ENCODE results near the gene NOM1.

The NOM1 gene

DNA sequence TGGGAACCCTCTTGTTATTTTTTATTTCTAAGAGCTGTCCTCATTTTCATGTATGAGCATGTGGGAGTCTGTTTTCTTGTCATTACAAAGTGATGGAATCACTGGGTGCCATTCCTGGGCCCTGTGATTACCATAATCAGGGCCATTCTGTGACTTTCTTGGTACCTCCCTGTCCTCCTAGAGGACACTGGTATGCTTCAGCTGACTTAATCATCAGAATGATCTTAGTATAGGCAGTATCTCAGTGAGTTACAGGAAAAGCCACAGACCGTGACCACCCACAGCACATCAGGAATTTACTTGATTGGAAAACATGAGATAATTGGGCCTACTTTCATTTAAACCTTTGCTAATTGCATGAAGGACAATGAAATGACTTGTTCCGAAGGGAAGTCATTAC lies 7.2 kb downstream of the NOM1 start:
- Mint-ChIP-seq H3K36me3 (peaks cover 68% of the 10 kb centered on the region), H3K9me3 (no peaks in the 10 kb centered on the region), H3K4me1 (peaks cover 25% of the 10 kb centered on the region), H3K4me3 (no peak overlapping the region), H3K27ac (no peak overlapping the region), H3K27me3 (no peaks in the 10 kb centered on the region)
- ATAC-seq = no peak

GRCh38 chr7:156962145-156962544 lies 12.6 kb downstream of the NOM1 start:
- no peak for ATAC-seq
- Mint-ChIP-seq H3K4me1 (peaks cover 12% of the 10 kb centered on the region), H3K36me3 (peaks cover 86% of the 10 kb centered on the region), H3K9me3 (no peaks in the 10 kb centered on the region), H3K4me3 (no peak overlapping the region), H3K27me3 (no peaks in the 10 kb centered on the region), H3K27ac (no peak overlapping the region)

- no peaks in the 10 kb centered on the region for H3K9me3 Mint-ChIP-seq
- ATAC-seq = no peak
- H3K27me3 Mint-ChIP-seq = no peaks in the 10 kb centered on the region
These were observed 13.4 kb downstream of the NOM1 start for GRCh38 chr7:156962897-156963296.

GRCh38 chr7:156963472-156963871 lies 14.0 kb downstream of the NOM1 start:
- Mint-ChIP-seq H3K4me1 (peaks cover 12% of the 10 kb centered on the region), H3K36me3 (peaks cover 93% of the 10 kb centered on the region), H3K9me3 (no peaks in the 10 kb centered on the region), H3K27me3 (no peaks in the 10 kb centered on the region), H3K27ac (no peak overlapping the region), H3K4me3 (no peak overlapping the region)
- no peak for ATAC-seq

More at GRCh38 chr7:156962897-156963296, 13.4 kb downstream of the NOM1 start:
- peaks cover 93% of the 10 kb centered on the region for H3K36me3 Mint-ChIP-seq
- H3K4me3 Mint-ChIP-seq = no peak overlapping the region
- no peak overlapping the region for H3K27ac Mint-ChIP-seq
- H3K4me1 Mint-ChIP-seq = peaks cover 12% of the 10 kb centered on the region

- H3K27ac Mint-ChIP-seq = no peak overlapping the region
- peaks cover 12% of the 10 kb centered on the region for H3K4me1 Mint-ChIP-seq
- no peaks in the 10 kb centered on the region for H3K27me3 Mint-ChIP-seq
- H3K9me3 Mint-ChIP-seq = no peaks in the 10 kb centered on the region
- H3K4me3 Mint-ChIP-seq = no peak overlapping the region
- H3K36me3 Mint-ChIP-seq = peaks cover 97% of the 10 kb centered on the region
- ATAC-seq = no peak
These were observed 15.5 kb downstream of the NOM1 start for GRCh38 chr7:156964971-156965370.

DNA sequence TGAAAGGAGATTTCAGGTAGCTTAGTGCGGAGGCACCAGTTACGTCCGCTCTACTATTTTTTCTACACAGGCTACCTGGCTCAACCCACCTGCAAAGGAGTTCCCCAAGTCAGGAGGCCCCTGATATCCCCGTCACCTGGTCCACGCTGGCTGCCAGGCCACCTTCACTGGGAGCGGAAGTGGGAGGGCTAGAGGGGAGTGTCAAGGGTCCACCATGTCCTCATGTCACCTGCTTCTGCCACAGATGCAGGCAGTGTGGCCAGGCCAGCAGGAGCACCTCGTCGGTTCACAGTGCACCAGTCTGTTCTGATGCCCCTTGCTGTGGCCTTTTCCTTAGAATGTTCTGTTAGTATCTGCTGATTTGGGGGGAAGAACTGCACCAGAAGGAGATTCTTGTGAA lies 16.9 kb downstream of the NOM1 start:
- H3K4me3 Mint-ChIP-seq = no peak overlapping the region
- no peaks in the 10 kb centered on the region for H3K27me3 Mint-ChIP-seq
- H3K36me3 Mint-ChIP-seq = peaks cover 87% of the 10 kb centered on the region
- H3K9me3 Mint-ChIP-seq = no peaks in the 10 kb centered on the region
- peaks cover under 1% of the 10 kb centered on the region for H3K4me1 Mint-ChIP-seq
- no peak overlapping the region for H3K27ac Mint-ChIP-seq
- no peak for ATAC-seq

GRCh38 chr7:156968183-156968582 lies 18.7 kb downstream of the NOM1 start:
- no peaks in the 10 kb centered on the region for H3K27me3 Mint-ChIP-seq
- H3K36me3 Mint-ChIP-seq = peaks cover 74% of the 10 kb centered on the region
- no peak overlapping the region for H3K4me3 Mint-ChIP-seq
- H3K27ac Mint-ChIP-seq = no peak overlapping the region
- no peaks in the 10 kb centered on the region for H3K9me3 Mint-ChIP-seq
- H3K4me1 Mint-ChIP-seq = no peaks in the 10 kb centered on the region
- ATAC-seq = no peak

GRCh38 chr7:156969972-156970420 lies 20.5 kb downstream of the NOM1 start:
- Mint-ChIP-seq H3K4me3 (no peak overlapping the region), H3K4me1 (no peaks in the 10 kb centered on the region), H3K27me3 (no peaks in the 10 kb centered on the region), H3K36me3 (peaks cover 63% of the 10 kb centered on the region), H3K27ac (no peak overlapping the region), H3K9me3 (no peaks in the 10 kb centered on the region)
- ATAC-seq = no peak

GRCh38 chr7:156975620-156976019 lies 26.1 kb downstream of the NOM1 start:
- H3K4me1 Mint-ChIP-seq = no peaks in the 10 kb centered on the region
- H3K4me3 Mint-ChIP-seq = no peak overlapping the region
- no peak overlapping the region for H3K27ac Mint-ChIP-seq
- H3K36me3 Mint-ChIP-seq = peaks cover 52% of the 10 kb centered on the region
- ATAC-seq = no peak
- peaks cover 7% of the 10 kb centered on the region for H3K9me3 Mint-ChIP-seq
- H3K27me3 Mint-ChIP-seq = no peaks in the 10 kb centered on the region

GRCh38 chr7:156979007-156979606 lies 29.6 kb downstream of the NOM1 start:
- Mint-ChIP-seq H3K36me3 (peaks cover 43% of the 10 kb centered on the region), H3K27ac (no peak overlapping the region), H3K9me3 (peaks cover 7% of the 10 kb centered on the region), H3K4me1 (no peaks in the 10 kb centered on the region), H3K27me3 (no peaks in the 10 kb centered on the region), H3K4me3 (no peak overlapping the region)
- no peak for ATAC-seq

DNA sequence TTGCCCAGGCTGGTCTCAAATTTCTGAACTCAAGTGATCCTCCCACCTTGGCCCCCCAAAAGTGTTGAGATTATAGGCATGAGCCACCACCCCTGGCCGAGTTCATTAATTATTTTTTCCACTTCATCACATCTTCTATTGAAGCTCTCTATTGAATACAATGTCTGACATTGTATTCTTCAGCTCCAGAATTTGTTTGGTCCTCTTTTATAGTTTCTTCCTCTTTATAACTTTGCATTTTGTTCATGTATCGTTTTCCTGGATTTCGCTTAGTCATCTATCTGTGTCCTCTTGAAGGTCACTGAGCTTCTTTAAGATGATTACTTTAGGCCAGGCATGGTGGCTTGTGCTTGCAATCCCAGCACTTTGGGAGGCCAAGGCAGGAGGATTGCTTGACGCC lies 30.2 kb downstream of the NOM1 start:
- Mint-ChIP-seq H3K27me3 (no peaks in the 10 kb centered on the region), H3K9me3 (peaks cover 7% of the 10 kb centered on the region), H3K4me1 (no peaks in the 10 kb centered on the region), H3K36me3 (peaks cover 41% of the 10 kb centered on the region), H3K27ac (no peak overlapping the region), H3K4me3 (no peak overlapping the region)
- ATAC-seq = no peak

GRCh38 chr7:156984174-156984891 lies 34.8 kb downstream of the NOM1 start:
- ATAC-seq = no peak
- H3K36me3 Mint-ChIP-seq = peaks cover 7% of the 10 kb centered on the region
- peaks cover 5% of the 10 kb centered on the region for H3K9me3 Mint-ChIP-seq
- no peaks in the 10 kb centered on the region for H3K4me1 Mint-ChIP-seq
- H3K27ac Mint-ChIP-seq = no peak overlapping the region
- no peak overlapping the region for H3K4me3 Mint-ChIP-seq
- H3K27me3 Mint-ChIP-seq = no peaks in the 10 kb centered on the region

DNA sequence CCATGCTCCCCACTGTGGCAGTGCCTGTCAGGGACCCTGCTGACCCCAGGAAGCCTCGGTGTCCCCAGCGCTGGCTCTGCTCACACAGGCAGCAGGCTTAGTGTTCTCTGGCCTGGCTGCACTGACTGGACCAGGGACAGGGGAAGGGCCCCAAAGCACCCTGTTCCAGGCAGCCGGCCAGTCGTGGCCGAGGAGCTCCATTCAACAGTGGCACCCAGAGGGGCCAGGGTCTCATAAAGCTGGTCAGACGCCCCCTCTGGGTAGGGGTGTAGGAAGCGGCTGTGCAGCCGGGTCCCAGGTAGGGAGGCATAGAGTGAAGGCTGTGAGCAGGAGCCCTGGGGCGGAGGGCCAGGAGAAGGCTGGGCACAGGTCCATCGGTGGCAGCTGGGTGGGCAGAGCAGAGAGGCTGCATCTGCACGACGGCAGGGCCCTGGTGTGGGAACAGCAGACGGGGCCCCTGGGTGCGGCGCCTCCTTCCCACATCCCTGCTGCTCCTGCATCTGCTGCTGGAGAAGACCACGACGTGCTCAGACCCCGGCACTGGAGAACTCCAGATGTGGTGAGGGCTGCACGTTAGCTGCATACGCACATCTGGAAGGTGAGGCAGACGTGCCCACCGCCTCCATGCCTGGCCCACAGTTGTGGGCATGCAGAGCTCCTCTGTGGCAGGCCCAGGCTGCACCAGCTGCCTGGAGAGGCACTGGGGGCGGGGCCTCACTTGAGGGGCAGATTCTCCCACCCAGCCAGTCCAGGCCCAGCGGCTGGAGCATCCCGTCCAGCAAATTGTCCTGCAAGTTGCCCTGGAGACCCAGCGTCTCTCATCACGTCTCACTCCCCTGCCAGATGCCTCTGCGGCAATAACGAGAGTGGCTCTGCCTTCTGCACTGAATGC lies 35.8 kb downstream of the NOM1 start:
- Mint-ChIP-seq H3K4me3 (no peak overlapping the region), H3K27ac (no peak overlapping the region), H3K4me1 (no peaks in the 10 kb centered on the region), H3K36me3 (no peaks in the 10 kb centered on the region), H3K9me3 (no peaks in the 10 kb centered on the region), H3K27me3 (peaks cover 8% of the 10 kb centered on the region)
- peak; percentile 20 for ATAC-seq

DNA sequence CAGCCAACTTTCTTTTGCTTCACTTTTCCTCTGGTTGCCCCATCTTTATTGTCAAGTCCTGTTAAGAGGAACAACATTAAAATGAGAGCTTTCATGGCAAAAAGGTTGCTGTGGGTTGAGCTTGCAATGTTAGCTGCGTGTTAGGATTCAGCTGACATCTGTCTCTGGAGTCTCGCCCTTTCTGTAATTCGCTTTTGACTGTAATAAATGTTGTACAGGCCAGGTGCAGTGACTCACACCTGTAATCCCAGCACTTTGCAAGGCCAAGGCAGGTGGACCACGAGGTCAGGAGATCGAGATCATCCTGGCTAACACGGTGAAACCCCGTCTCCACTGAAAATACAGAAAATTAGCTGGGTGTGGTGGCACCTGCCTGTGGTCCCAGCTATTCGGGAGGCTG lies 36.9 kb downstream of the NOM1 start:
- H3K36me3 Mint-ChIP-seq = no peaks in the 10 kb centered on the region
- peaks cover 13% of the 10 kb centered on the region for H3K27me3 Mint-ChIP-seq
- no peak for ATAC-seq
- no peak overlapping the region for H3K4me3 Mint-ChIP-seq
- no peaks in the 10 kb centered on the region for H3K4me1 Mint-ChIP-seq
- H3K27ac Mint-ChIP-seq = no peak overlapping the region
- no peaks in the 10 kb centered on the region for H3K9me3 Mint-ChIP-seq

DNA sequence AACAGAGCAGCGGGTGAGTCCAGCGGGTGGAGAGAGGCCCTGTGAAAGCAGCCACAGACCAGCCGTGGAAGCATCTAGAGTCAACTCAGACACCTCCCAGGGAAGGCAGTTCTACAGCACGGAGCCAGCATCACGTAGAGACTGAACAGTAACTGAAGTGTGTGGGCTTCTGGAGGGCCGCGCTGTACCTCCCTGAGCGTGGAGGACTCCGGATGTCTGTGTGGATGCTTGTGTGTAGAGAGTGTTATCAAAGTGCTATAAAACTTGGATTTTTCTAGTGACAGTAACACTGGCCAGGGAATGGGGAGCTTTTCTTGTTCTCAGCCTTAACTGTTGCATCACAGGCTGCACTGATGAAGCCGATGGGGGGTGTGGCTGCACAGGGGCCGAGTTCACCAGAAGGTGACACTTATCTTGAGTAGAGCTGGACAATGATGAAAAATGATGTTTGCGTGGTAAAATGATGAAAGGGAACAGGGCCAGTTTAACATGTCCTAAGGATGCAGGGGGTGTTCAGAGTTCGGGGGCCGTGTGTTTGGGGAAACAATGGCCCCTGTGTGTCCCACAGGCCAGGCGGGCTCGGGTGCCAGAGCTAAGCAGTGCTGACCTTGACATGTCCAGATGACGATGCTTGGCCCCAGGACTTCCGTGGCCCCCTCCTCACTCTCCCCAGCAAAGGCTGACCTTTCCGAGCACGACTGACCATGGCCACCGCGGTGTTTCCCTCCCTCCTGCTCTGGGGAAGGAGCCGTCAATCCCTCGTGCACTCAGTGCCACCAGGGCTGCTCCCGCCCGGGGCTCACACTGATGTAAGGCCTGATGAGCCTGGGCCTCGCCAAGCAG lies 39.1 kb downstream of the NOM1 start:
- Mint-ChIP-seq H3K27ac (no peak overlapping the region), H3K4me1 (no peaks in the 10 kb centered on the region), H3K4me3 (no peak overlapping the region), H3K9me3 (no peaks in the 10 kb centered on the region), H3K36me3 (no peaks in the 10 kb centered on the region), H3K27me3 (peaks cover 32% of the 10 kb centered on the region)
- no peak for ATAC-seq

Data from stimulated activated memory B cell treated with anti-CD40 and anti-IgM and Interleukin-4, amounts not matched to agents 10 μg/mL and 1 μg/mL and 100 μg/mL, for 72 hours (primary cell).